SK-N-SH treated with all-trans-retinoic acid at 6 μM for 48 hours (cell line): ENCODE results near the gene GAGE13.
"Not testable (repeated sequence)": the region's sequence is repeated elsewhere in the genome, so short reads cannot be mapped to it uniquely, and the experiment has no call there.

Experiments used
- ATAC-seq: fragments of 200-7000 bp; cut with Tn5 transposase; 3 replicates; pipeline ENCODE4 v1.9.1; 2020; ENCODE audit warnings: mild to moderate bottlenecking, moderate library complexity
- ARNTL ChIP-seq: fragments of 450-650 bp; formaldehyde crosslinking; IDR thresholded peaks from 2 replicates; pipeline ENCODE4 v1.5.0; 2020; ENCODE audit warnings: low read depth, mild to moderate bottlenecking, moderate library complexity, borderline replicate concordance
- BACH2 ChIP-seq: fragments of 250-450 bp; sonication (Bioruptor Pico); IDR thresholded peaks from 2 replicates; pipeline ENCODE4 v1.9.0; 2021; ENCODE audit warnings: mild to moderate bottlenecking, borderline replicate concordance
- CSDC2 ChIP-seq: fragments of 250-450 bp; sonication (Bioruptor Pico); IDR thresholded peaks from 2 replicates; pipeline ENCODE4 v1.5.0; 2020; ENCODE audit warnings: mild to moderate bottlenecking, moderate library complexity
- CSRNP3 ChIP-seq: fragments of 250-450 bp; sonication (Bioruptor Pico); IDR thresholded peaks from 2 replicates; pipeline ENCODE4 v1.5.1; 2021; ENCODE audit warnings: mild to moderate bottlenecking, moderate library complexity
- ESRRG ChIP-seq: fragments of 250-450 bp; sonication (Bioruptor Pico); IDR thresholded peaks from 2 replicates; pipeline ENCODE4 v1.6.1; 2021; ENCODE audit warnings: mild to moderate bottlenecking
- GLIS3 ChIP-seq: fragments of 250-450 bp; sonication (Bioruptor Pico); IDR thresholded peaks from 2 replicates; pipeline ENCODE4 v1.5.0; 2020; ENCODE audit warnings: mild to moderate bottlenecking, moderate library complexity
- ISL1 ChIP-seq: fragments of 250-450 bp; sonication (Bioruptor Pico); IDR thresholded peaks from 2 replicates; pipeline ENCODE4 v2.1.2; 2022; ENCODE audit warnings: mild to moderate bottlenecking, moderate library complexity
- OSR1 ChIP-seq: fragments of 250-450 bp; sonication (Bioruptor Pico); IDR thresholded peaks from 2 replicates; pipeline ENCODE4 v1.8.0; 2022; ENCODE audit warnings: moderate library complexity, mild to moderate bottlenecking, inconsistent platforms
- PPARA ChIP-seq: fragments of 250-450 bp; sonication (Bioruptor Pico); IDR thresholded peaks from 2 replicates; pipeline ENCODE4 v1.5.0; 2020; ENCODE audit warnings: mild to moderate bottlenecking, borderline replicate concordance
- RARB ChIP-seq: fragments of 250-450 bp; sonication (Bioruptor Pico); IDR thresholded peaks from 2 replicates; pipeline ENCODE4 v1.8.0; 2021; ENCODE audit warnings: mild to moderate bottlenecking, moderate library complexity
- SNAI2 ChIP-seq: fragments of 250-450 bp; sonication (Bioruptor Pico); IDR thresholded peaks from 2 replicates; pipeline ENCODE4 v1.5.0; 2020; ENCODE audit warnings: mild to moderate bottlenecking, moderate library complexity
- TCF4 ChIP-seq: fragments of 250-450 bp; sonication (Bioruptor Pico); IDR thresholded peaks from 2 replicates; pipeline ENCODE4 v1.8.0; 2021; ENCODE audit warnings: mild to moderate bottlenecking, moderate library complexity, borderline replicate concordance
- TOX ChIP-seq: fragments of 250-450 bp; sonication (Bioruptor Pico); IDR thresholded peaks from 2 replicates; pipeline ENCODE4 v1.8.0; 2021; ENCODE audit warnings: mild to moderate bottlenecking, moderate library complexity, borderline replicate concordance
- ZC3H10 ChIP-seq: fragments of 250-450 bp; sonication (Bioruptor Pico); IDR thresholded peaks from 2 replicates; pipeline ENCODE4 v1.5.1; 2021; ENCODE audit warnings: mild to moderate bottlenecking, moderate library complexity
- ZFP3 ChIP-seq: fragments of 250-450 bp; sonication (Bioruptor Pico); IDR thresholded peaks from 2 replicates; pipeline ENCODE4 v1.5.0; 2020; ENCODE audit warnings: mild to moderate bottlenecking, moderate library complexity
- ZNF565 ChIP-seq: fragments of 450-650 bp; formaldehyde crosslinking; conservative IDR thresholded peaks from 2 replicates; pipeline ENCODE4 v1.5.0; 2020; ENCODE audit warnings: low read depth, mild to moderate bottlenecking, moderate library complexity
- ZNF70 ChIP-seq: fragments of 450-650 bp; formaldehyde crosslinking; IDR thresholded peaks from 2 replicates; pipeline ENCODE4 v1.5.0; 2020; ENCODE audit warnings: mild to moderate bottlenecking, moderate library complexity
- ZNF8 ChIP-seq: fragments of 450-650 bp; formaldehyde crosslinking; IDR thresholded peaks from 2 replicates; pipeline ENCODE4 v1.5.0; 2020; ENCODE audit warnings: mild to moderate bottlenecking, moderate library complexity
- TF ChIP-seq, protein P1 (sequence below): fragments of 250-450 bp; sonication (Bioruptor Pico); IDR thresholded peaks from 2 replicates; pipeline ENCODE4 v1.8.0; 2021; ENCODE audit warnings: low read depth, mild to moderate bottlenecking, moderate library complexity, borderline replicate concordance
- TF ChIP-seq, protein P2 (sequence below): fragments of 250-450 bp; sonication (Bioruptor Pico); IDR thresholded peaks from 2 replicates; pipeline ENCODE4 v1.8.0; 2020; ENCODE audit warnings: mild to moderate bottlenecking, moderate library complexity, borderline replicate concordance
- TF ChIP-seq, protein P3 (sequence below): fragments of 250-450 bp; sonication (Bioruptor Pico); IDR thresholded peaks from 2 replicates; pipeline ENCODE4 v1.5.0; 2020; ENCODE audit warnings: mild to moderate bottlenecking, moderate library complexity

Gene GAGE13

GRCh38 chrX:49310371-49310770 lies 21.0 kb upstream of the GAGE13 start:
- TF ChIP-seq, protein P1, sequence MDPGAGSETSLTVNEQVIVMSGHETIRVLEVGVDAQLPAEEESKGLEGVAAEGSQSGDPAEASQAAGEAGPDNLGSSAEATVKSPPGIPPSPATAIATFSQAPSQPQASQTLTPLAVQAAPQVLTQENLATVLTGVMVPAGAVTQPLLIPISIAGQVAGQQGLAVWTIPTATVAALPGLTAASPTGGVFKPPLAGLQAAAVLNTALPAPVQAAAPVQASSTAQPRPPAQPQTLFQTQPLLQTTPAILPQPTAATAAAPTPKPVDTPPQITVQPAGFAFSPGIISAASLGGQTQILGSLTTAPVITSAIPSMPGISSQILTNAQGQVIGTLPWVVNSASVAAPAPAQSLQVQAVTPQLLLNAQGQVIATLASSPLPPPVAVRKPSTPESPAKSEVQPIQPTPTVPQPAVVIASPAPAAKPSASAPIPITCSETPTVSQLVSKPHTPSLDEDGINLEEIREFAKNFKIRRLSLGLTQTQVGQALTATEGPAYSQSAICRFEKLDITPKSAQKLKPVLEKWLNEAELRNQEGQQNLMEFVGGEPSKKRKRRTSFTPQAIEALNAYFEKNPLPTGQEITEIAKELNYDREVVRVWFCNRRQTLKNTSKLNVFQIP (CRISPR knock-in tag) = no peak
- TF ChIP-seq OSR1 (CRISPR knock-in tag) (no peak), BACH2 (CRISPR knock-in tag) (no peak), TCF4 (CRISPR knock-in tag) (no peak), ARNTL (CRISPR knock-in tag) (no peak), RARB (CRISPR knock-in tag) (no peak), ZNF8 (no peak), CSRNP3 (CRISPR knock-in tag) (no peak), ZNF565 (CRISPR knock-in tag) (no peak), ZFP3 (no peak), ISL1 (CRISPR knock-in tag) (no peak), SNAI2 (CRISPR knock-in tag) (no peak), ZNF70 (CRISPR knock-in tag) (no peak), TOX (CRISPR knock-in tag) (no peak), ESRRG (no peak)
- TF ChIP-seq, protein P2, sequence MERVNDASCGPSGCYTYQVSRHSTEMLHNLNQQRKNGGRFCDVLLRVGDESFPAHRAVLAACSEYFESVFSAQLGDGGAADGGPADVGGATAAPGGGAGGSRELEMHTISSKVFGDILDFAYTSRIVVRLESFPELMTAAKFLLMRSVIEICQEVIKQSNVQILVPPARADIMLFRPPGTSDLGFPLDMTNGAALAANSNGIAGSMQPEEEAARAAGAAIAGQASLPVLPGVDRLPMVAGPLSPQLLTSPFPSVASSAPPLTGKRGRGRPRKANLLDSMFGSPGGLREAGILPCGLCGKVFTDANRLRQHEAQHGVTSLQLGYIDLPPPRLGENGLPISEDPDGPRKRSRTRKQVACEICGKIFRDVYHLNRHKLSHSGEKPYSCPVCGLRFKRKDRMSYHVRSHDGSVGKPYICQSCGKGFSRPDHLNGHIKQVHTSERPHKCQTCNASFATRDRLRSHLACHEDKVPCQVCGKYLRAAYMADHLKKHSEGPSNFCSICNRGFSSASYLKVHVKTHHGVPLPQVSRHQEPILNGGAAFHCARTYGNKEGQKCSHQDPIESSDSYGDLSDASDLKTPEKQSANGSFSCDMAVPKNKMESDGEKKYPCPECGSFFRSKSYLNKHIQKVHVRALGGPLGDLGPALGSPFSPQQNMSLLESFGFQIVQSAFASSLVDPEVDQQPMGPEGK (CRISPR knock-in tag) = no peak
- TF ChIP-seq, protein P3, sequence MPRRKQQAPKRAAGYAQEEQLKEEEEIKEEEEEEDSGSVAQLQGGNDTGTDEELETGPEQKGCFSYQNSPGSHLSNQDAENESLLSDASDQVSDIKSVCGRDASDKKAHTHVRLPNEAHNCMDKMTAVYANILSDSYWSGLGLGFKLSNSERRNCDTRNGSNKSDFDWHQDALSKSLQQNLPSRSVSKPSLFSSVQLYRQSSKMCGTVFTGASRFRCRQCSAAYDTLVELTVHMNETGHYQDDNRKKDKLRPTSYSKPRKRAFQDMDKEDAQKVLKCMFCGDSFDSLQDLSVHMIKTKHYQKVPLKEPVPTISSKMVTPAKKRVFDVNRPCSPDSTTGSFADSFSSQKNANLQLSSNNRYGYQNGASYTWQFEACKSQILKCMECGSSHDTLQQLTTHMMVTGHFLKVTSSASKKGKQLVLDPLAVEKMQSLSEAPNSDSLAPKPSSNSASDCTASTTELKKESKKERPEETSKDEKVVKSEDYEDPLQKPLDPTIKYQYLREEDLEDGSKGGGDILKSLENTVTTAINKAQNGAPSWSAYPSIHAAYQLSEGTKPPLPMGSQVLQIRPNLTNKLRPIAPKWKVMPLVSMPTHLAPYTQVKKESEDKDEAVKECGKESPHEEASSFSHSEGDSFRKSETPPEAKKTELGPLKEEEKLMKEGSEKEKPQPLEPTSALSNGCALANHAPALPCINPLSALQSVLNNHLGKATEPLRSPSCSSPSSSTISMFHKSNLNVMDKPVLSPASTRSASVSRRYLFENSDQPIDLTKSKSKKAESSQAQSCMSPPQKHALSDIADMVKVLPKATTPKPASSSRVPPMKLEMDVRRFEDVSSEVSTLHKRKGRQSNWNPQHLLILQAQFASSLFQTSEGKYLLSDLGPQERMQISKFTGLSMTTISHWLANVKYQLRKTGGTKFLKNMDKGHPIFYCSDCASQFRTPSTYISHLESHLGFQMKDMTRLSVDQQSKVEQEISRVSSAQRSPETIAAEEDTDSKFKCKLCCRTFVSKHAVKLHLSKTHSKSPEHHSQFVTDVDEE (CRISPR knock-in tag) = no peak
- ATAC-seq = no peak

- no peak for TF ChIP-seq ARNTL (CRISPR knock-in tag)
- no peak for TF ChIP-seq ZFP3
- TF ChIP-seq ZC3H10 (CRISPR knock-in tag) = no peak
- no peak for TF ChIP-seq TCF4 (CRISPR knock-in tag)
- no peak for TF ChIP-seq PPARA (CRISPR knock-in tag)
- TF ChIP-seq BACH2 (CRISPR knock-in tag) = no peak
- TF ChIP-seq CSRNP3 (CRISPR knock-in tag) = no peak
- no peak for TF ChIP-seq SNAI2 (CRISPR knock-in tag)
- no peak for TF ChIP-seq RARB (CRISPR knock-in tag)
- no peak for TF ChIP-seq OSR1 (CRISPR knock-in tag)
- TF ChIP-seq TOX (CRISPR knock-in tag) = no peak
- TF ChIP-seq ISL1 (CRISPR knock-in tag) = no peak
- no peak for TF ChIP-seq ZNF8
- no peak for TF ChIP-seq CSDC2
- ATAC-seq = no peak
Measured at GRCh38 chrX:49312176-49312575, 19.2 kb upstream of the GAGE13 start.

DNA sequence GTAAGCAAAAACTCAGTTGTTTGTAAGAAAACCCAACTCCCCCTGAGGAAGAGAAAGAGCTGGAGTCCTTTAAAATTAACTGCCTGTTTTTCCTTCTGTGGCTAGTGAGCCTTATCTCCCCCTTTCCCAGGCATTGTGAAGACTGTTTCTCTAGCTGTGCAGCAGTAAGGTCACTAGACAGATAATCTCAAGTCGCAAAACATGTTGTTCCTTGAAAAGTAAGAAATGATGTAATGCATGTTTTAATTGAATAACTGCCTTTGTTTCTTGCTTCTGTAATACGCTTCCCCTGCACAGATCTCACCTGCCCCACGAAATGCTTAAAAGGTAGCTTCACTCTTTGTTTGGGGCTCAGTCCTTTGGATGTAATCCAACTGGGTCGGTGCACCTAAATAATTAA lies 15.3 kb upstream of the GAGE13 start:
- no peak for TF ChIP-seq SNAI2 (CRISPR knock-in tag)
- TF ChIP-seq CSRNP3 (CRISPR knock-in tag) = no peak
- TF ChIP-seq PPARA (CRISPR knock-in tag) = no peak
- TF ChIP-seq ISL1 (CRISPR knock-in tag) = no peak
- no peak for TF ChIP-seq RARB (CRISPR knock-in tag)
- TF ChIP-seq ZC3H10 (CRISPR knock-in tag) = no peak
- TF ChIP-seq ZFP3 = no peak
- TF ChIP-seq CSDC2 = no peak
- TF ChIP-seq, protein P1 (CRISPR knock-in tag) = no peak
- no peak for TF ChIP-seq GLIS3
- TF ChIP-seq ESRRG = no peak
- TF ChIP-seq BACH2 (CRISPR knock-in tag) = no peak
- no peak for TF ChIP-seq ZNF565 (CRISPR knock-in tag)
- TF ChIP-seq, all 23 proteins: peak for 0
- no peak for ATAC-seq

DNA sequence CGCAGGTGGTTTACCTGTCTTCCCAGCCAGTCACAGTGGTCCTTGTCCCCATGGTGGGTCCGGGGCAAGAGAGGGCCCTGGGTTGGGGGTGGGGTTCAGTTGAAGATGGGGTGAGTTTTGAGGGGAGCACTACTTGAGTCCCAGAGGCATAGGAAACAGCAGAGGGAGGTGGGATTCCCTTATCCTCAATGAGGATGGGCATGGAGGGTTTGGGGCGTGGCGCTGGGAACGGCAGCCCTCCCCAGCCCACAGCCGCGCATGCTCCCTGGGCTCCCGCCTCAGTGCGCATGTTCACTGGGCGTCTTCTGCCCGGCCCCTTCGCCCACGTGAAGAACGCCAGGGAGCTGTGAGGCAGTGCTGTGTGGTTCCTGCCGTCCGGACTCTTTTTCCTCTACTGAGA lies 9.6 kb upstream of the GAGE13 start, which contains the start of gene GAGE12J:
Gene GAGE12J, plus strand, starts transcription at position 301 of the 400 bp plus-strand sequence. CDS start 1,157 bp downstream, outside the sequence.
- not testable (repeated sequence) for ATAC-seq

DNA sequence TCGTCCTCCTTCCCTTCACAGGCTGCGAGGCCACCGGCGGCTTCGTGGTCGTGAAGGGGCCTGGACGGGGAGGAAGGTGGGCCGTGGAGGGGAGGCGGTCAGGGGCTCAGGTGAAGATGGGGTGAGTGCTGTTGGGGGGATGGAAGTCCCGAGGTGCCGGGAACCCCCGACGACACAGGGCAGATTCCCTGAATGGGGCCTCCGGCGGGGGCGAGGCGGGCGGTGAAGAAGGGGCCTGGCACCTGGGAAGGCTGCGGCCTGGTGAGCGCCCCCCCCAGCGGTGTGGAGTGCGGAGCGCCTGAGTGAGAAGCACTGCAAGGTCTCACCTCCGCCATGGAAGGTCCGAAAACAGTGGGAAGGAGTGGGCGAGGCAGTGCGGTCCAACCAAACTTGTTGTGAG lies 9.1 kb upstream of the GAGE13 start:
- ATAC-seq = not testable (repeated sequence)
